H9 (cell line): ENCODE results near the gene C1QL1. TPM values are rescaled to one million over a fixed set of nuclear protein-coding genes. Genes with fewer than 3 reads are reported as not detected.

ENCODE experiments used
- DNase-seq: peaks from one replicate; pipeline ENCODE4 v3.0.0-alpha.2; 2017
- H2AFZ ChIP-seq: one replicate; pipeline ENCODE4 v1.6.1; 2013; ENCODE audit warnings: mild to moderate bottlenecking, low read length, control low read depth, moderate library complexity
- H2AK5ac ChIP-seq: 2 replicates; pipeline ENCODE4 v1.6.1; 2013; ENCODE audit warnings: low read length, control low read depth, mixed read lengths; ENCODE audit not compliant: insufficient read length
- H2BK120ac ChIP-seq: one replicate; pipeline ENCODE4 v1.6.1; 2013; ENCODE audit warnings: low read depth, mild to moderate bottlenecking, low read length, control low read depth, inconsistent platforms; ENCODE audit not compliant: poor library complexity, severe bottlenecking
- H2BK12ac ChIP-seq: 2 replicates; pipeline ENCODE4 v1.6.1; 2013; ENCODE audit warnings: low read length, control low read depth, mixed read lengths, low read depth; ENCODE audit not compliant: insufficient read length
- H2BK15ac ChIP-seq: 2 replicates; pipeline ENCODE4 v1.6.1; 2013; ENCODE audit warnings: low read depth, low read length, control low read depth
- H2BK20ac ChIP-seq: one replicate; pipeline ENCODE4 v1.6.1; 2013; ENCODE audit warnings: low read depth, mild to moderate bottlenecking, low read length, control low read depth, inconsistent platforms; ENCODE audit not compliant: poor library complexity, severe bottlenecking
- H2BK5ac ChIP-seq: 2 replicates; pipeline ENCODE4 v1.6.1; 2013; ENCODE audit warnings: low read length, control low read depth, mixed read lengths; ENCODE audit not compliant: insufficient read length
- H3K14ac ChIP-seq: 2 replicates; pipeline ENCODE4 v1.6.1; 2013; ENCODE audit warnings: low read length, control low read depth; ENCODE audit not compliant: insufficient read depth
- H3K18ac ChIP-seq: 2 replicates; pipeline ENCODE4 v1.6.1; 2013; ENCODE audit warnings: low read depth, mild to moderate bottlenecking, mixed read lengths, low read length, control low read depth; ENCODE audit not compliant: insufficient read length
- H3K23ac ChIP-seq: 2 replicates; pipeline ENCODE4 v1.6.1; 2013; ENCODE audit warnings: low read length, control low read depth, mixed read lengths, low read depth; ENCODE audit not compliant: insufficient read length
- H3K23me2 ChIP-seq: 2 replicates; pipeline ENCODE4 v1.6.1; 2013; ENCODE audit warnings: low read depth, mild to moderate bottlenecking, mixed read lengths, low read length, control low read depth; ENCODE audit not compliant: insufficient read length, poor library complexity, severe bottlenecking
- H3K27ac ChIP-seq: 2 replicates; pipeline ENCODE4 v1.5.1; 2013; ENCODE audit warnings: low read length, control low read depth, mixed read lengths, low read depth; ENCODE audit not compliant: insufficient read length
- H3K27me3 ChIP-seq: 2 replicates; pipeline ENCODE4 v1.6.1; 2013; ENCODE audit warnings: low read length, control low read depth, inconsistent platforms; ENCODE audit not compliant: insufficient read depth
- H3K4ac ChIP-seq: 2 replicates; pipeline ENCODE4 v1.6.1; 2013; ENCODE audit warnings: low read depth, mild to moderate bottlenecking, control low read depth, inconsistent platforms, low read length, moderate library complexity
- H3K4me1 ChIP-seq: 2 replicates; pipeline ENCODE4 v1.6.1; 2013; ENCODE audit warnings: low read length, control low read depth, inconsistent platforms; ENCODE audit not compliant: insufficient read depth
- H3K4me2 ChIP-seq: 2 replicates; pipeline ENCODE4 v1.6.1; 2013; ENCODE audit warnings: low read length, control low read depth, mixed read lengths; ENCODE audit not compliant: insufficient read length, insufficient read depth
- H3K56ac ChIP-seq: 2 replicates; pipeline ENCODE4 v1.6.1; 2013; ENCODE audit warnings: low read depth, mild to moderate bottlenecking, mixed read lengths, low read length, control low read depth; ENCODE audit not compliant: insufficient read length
- H3K79me1 ChIP-seq: 2 replicates; pipeline ENCODE4 v1.6.1; 2013; ENCODE audit warnings: low read depth, mild to moderate bottlenecking, moderate library complexity, low read length, control low read depth, inconsistent platforms; ENCODE audit not compliant: insufficient read depth, poor library complexity, severe bottlenecking
- H3K79me2 ChIP-seq: 2 replicates; pipeline ENCODE4 v1.6.1; 2013; ENCODE audit warnings: low read length, control low read depth, inconsistent platforms; ENCODE audit not compliant: insufficient read depth
- H3K9ac ChIP-seq: 2 replicates; pipeline ENCODE4 v1.6.1; 2013; ENCODE audit warnings: low read length, control low read depth, mixed read lengths; ENCODE audit not compliant: insufficient read length; ENCODE audit errors: extremely low read depth
- H3K9me3 ChIP-seq: one replicate; pipeline ENCODE4 v1.6.1; 2013; ENCODE audit warnings: low read depth, low read length, inconsistent platforms; ENCODE audit not compliant: control insufficient read depth
- H3T11ph ChIP-seq: one replicate; pipeline ENCODE4 v1.6.1; 2013; ENCODE audit warnings: mild to moderate bottlenecking, low read length, control low read depth, inconsistent platforms
- H4K20me1 ChIP-seq: one replicate; pipeline ENCODE4 v1.6.1; 2013; ENCODE audit not compliant: control insufficient read depth, insufficient read length, insufficient read depth
- H4K5ac ChIP-seq: 2 replicates; pipeline ENCODE4 v1.6.1; 2013; ENCODE audit warnings: low read depth, mild to moderate bottlenecking, mixed read lengths, low read length, control low read depth; ENCODE audit not compliant: insufficient read length
- H4K8ac ChIP-seq: replicated peaks from 2 replicates; pipeline ENCODE4 v1.6.1; 2013; ENCODE audit warnings: low read length, control low read depth, mixed read lengths, low read depth; ENCODE audit not compliant: insufficient read length
- H4K91ac ChIP-seq: 2 replicates; pipeline ENCODE4 v1.6.1; 2013; ENCODE audit warnings: low read depth, mild to moderate bottlenecking, moderate library complexity, mixed read lengths, low read length, control low read depth; ENCODE audit not compliant: insufficient read length
- H3K27ac Mint-ChIP-seq, 3 experiments: 2 replicates in 2 of 3; 3 replicates in 1 of 3; pipeline ENCODE4 v1.8.0; 2020 to 2021; ENCODE audit warnings: mixed read lengths in 3 of 3, mild to moderate bottlenecking in 1 of 3, moderate library complexity in 1 of 3
- H3K27me3 Mint-ChIP-seq: 2 replicates; pipeline ENCODE4 v1.8.0; 2021; ENCODE audit warnings: low read depth, mild to moderate bottlenecking, moderate library complexity, mixed read lengths
- H3K36me3 Mint-ChIP-seq, 3 experiments: 2 replicates in 2 of 3; 3 replicates in 1 of 3; pipeline ENCODE4 v1.8.0; 2020 to 2021; ENCODE audit warnings: low read depth in 3 of 3, mixed read lengths in 3 of 3; ENCODE audit not compliant: insufficient read depth in 1 of 3
- H3K4me1 Mint-ChIP-seq, 2 experiments: 2 replicates each; pipeline ENCODE4 v1.8.0; 2020; ENCODE audit warnings: mixed read lengths in 2 of 2
- H3K4me3 Mint-ChIP-seq, 2 experiments: 2 replicates in 1 of 2; 3 replicates in 1 of 2; pipeline ENCODE4 v1.8.0; 2020 to 2021; ENCODE audit warnings: mild to moderate bottlenecking in 2 of 2, mixed read lengths in 2 of 2, moderate library complexity in 1 of 2
- H3K9me3 Mint-ChIP-seq, 2 experiments: 2 replicates in 1 of 2; 3 replicates in 1 of 2; pipeline ENCODE4 v1.8.0; 2020; ENCODE audit warnings: mild to moderate bottlenecking in 2 of 2, mixed read lengths in 2 of 2, moderate library complexity in 1 of 2
- CTCF ChIP-seq: fragments of 200-600 bp; sonication (generic); conservative IDR thresholded peaks from 3 replicates; pipeline ENCODE4 v1.8.0; 2021; ENCODE audit warnings: antibody characterized with exemption, mild to moderate bottlenecking
- WGBS: extraction: QIAGEN DNeasy Blood & Tissue Kit; methylation state at CpG from one replicate; pipeline ENCODE4 v1.1.7; 2013; ENCODE audit warnings: missing lambda C conversion rate, low lambda C conversion rate, mixed read lengths; ENCODE audit not compliant: insufficient read length; ENCODE audit errors: extremely low coverage; 5-methylcytosine and 5-hydroxymethylcytosine counted together
- total RNA-seq: library from RNA; stranded (reverse); gene quantifications from 2 replicates; pipeline ENCODE4 v1.2.1, GENCODE V29; 2021

Gene C1QL1
- total RNA-seq, 1 experiment from 2014 or later: 6.0 TPM

DNA sequence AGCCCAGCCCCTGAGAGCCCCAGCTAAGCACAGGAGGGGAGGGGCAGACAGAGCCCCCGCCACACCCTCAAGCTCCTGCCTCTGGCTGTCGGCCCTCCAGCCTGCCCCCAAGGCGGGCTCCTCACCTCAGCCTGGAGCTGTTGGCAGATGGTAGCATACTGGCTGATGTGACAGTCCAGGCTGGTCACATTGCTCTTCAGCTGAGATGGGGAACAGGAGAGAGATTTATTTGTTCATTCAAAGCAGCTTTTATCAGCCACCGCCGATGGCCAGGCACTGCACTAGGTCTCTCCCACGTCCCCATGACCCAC lies 35.4 kb downstream of the C1QL1 start:
- Histone ChIP-seq H2BK20ac (no peak overlapping the region), H3K56ac (no peak overlapping the region), H3K9ac (no peak overlapping the region), H3K4me1 (no peaks in the 10 kb centered on the region), H3K23ac (no peak overlapping the region), H2BK12ac (no peak overlapping the region), H2AK5ac (no peak overlapping the region), H2AFZ (no peak overlapping the region), H3K27ac (no peak overlapping the region), H4K20me1 (no peaks in the 10 kb centered on the region), H4K91ac (no peak overlapping the region), H3K9me3 (no peaks in the 10 kb centered on the region), H4K5ac (no peak overlapping the region), H3T11ph (no peak overlapping the region), H2BK5ac (no peak overlapping the region), H3K18ac (no peak overlapping the region), H2BK120ac (no peak overlapping the region), H3K79me2 (no peaks in the 10 kb centered on the region), H3K4me2 (no peak overlapping the region), H2BK15ac (no peak overlapping the region), H3K23me2 (no peaks in the 10 kb centered on the region), H3K14ac (no peak overlapping the region), H4K8ac (no peak overlapping the region), H3K4ac (no peak overlapping the region), H3K27me3 (no peaks in the 10 kb centered on the region), H3K79me1 (no peaks in the 10 kb centered on the region)
- DNase-seq: peak; percentile 20
- Mint-ChIP-seq H3K4me3 (no peak overlapping the region), H3K9me3 (no peaks in the 10 kb centered on the region), H3K36me3 (peaks cover 47 to 83% (median 82%) of the 10 kb centered on the region in 3 experiments), H3K27me3 (no peaks in the 10 kb centered on the region), H3K27ac (no peak overlapping the region), H3K4me1 (no peaks in the 10 kb centered on the region)
- WGBS: no CpG with 5 or more reads among the region's 6 CpGs
- TF ChIP-seq CTCF: no peak
